ENCODE measurements around the gene NAPEPLD.

Gene NAPEPLD

GRCh38 chr7:103076764-103077163 is 72.1 kb downstream of the NAPEPLD start (continued):
- no peak for TF ChIP-seq TSHZ2 (CRISPR knock-in tag; IDR thresholded peaks at IDR 0.05)
- TF ChIP-seq TCF4 (CRISPR knock-in tag; IDR thresholded peaks at IDR 0.05; ENCODE audit: borderline replicate concordance), result no peak
- TF ChIP-seq ESRRG (CRISPR knock-in tag; IDR thresholded peaks at IDR 0.05), result no peak
- no peak for TF ChIP-seq ZNF8 (CRISPR knock-in tag; IDR thresholded peaks at IDR 0.05)
- no peak for TF ChIP-seq PPARA (CRISPR knock-in tag; IDR thresholded peaks at IDR 0.05; ENCODE audit: borderline replicate concordance)
- no peak for TF ChIP-seq ZFP30 (CRISPR knock-in tag; IDR thresholded peaks at IDR 0.05)
- no peak for TF ChIP-seq ZNF565 (CRISPR knock-in tag; conservative IDR thresholded peaks at IDR 0.05; ENCODE audit: low read depth)
- TF ChIP-seq OSR1 (CRISPR knock-in tag; IDR thresholded peaks at IDR 0.05), result no peak
- TF ChIP-seq CSDC2 (CRISPR knock-in tag; IDR thresholded peaks at IDR 0.05), result no peak
- no peak for TF ChIP-seq RARB (CRISPR knock-in tag; IDR thresholded peaks at IDR 0.05)

GRCh38 chr7:103075337-103075918 is 73.5 kb downstream of the NAPEPLD start:
- peak; percentile 41 for ATAC-seq
- TF ChIP-seq OSR1 (CRISPR knock-in tag; IDR thresholded peaks at IDR 0.05) (no peak), ZNF8 (CRISPR knock-in tag; IDR thresholded peaks at IDR 0.05) (no peak), ZNF70 (CRISPR knock-in tag; IDR thresholded peaks at IDR 0.05) (no peak), ZC3H10 (CRISPR knock-in tag; IDR thresholded peaks at IDR 0.05) (no peak), RARB (CRISPR knock-in tag; IDR thresholded peaks at IDR 0.05) (no peak), ZNF565 (CRISPR knock-in tag; conservative IDR thresholded peaks at IDR 0.05; ENCODE audit: low read depth) (no peak), GLIS3 (CRISPR knock-in tag; IDR thresholded peaks at IDR 0.05) (no peak), CREB5 (CRISPR knock-in tag; IDR thresholded peaks at IDR 0.05; ENCODE audit: low read depth) (no peak), CSRNP3 (CRISPR knock-in tag; IDR thresholded peaks at IDR 0.05) (no peak), BACH2 (CRISPR knock-in tag; IDR thresholded peaks at IDR 0.05; ENCODE audit: borderline replicate concordance) (no peak), TOX (CRISPR knock-in tag; IDR thresholded peaks at IDR 0.05; ENCODE audit: borderline replicate concordance) (no peak), CSDC2 (CRISPR knock-in tag; IDR thresholded peaks at IDR 0.05) (no peak), ZFP3 (CRISPR knock-in tag; IDR thresholded peaks at IDR 0.05) (no peak), ARNTL (CRISPR knock-in tag; IDR thresholded peaks at IDR 0.05; ENCODE audit: borderline replicate concordance, low read depth) (no peak), ESRRG (CRISPR knock-in tag; IDR thresholded peaks at IDR 0.05) (no peak)
- TF ChIP-seq, protein P1, sequence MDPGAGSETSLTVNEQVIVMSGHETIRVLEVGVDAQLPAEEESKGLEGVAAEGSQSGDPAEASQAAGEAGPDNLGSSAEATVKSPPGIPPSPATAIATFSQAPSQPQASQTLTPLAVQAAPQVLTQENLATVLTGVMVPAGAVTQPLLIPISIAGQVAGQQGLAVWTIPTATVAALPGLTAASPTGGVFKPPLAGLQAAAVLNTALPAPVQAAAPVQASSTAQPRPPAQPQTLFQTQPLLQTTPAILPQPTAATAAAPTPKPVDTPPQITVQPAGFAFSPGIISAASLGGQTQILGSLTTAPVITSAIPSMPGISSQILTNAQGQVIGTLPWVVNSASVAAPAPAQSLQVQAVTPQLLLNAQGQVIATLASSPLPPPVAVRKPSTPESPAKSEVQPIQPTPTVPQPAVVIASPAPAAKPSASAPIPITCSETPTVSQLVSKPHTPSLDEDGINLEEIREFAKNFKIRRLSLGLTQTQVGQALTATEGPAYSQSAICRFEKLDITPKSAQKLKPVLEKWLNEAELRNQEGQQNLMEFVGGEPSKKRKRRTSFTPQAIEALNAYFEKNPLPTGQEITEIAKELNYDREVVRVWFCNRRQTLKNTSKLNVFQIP (CRISPR knock-in tag; IDR thresholded peaks at IDR 0.05; ENCODE audit: borderline replicate concordance, low read depth), result no peak

GRCh38 chr7:103074519-103075336 is 74.2 kb downstream of the NAPEPLD start, which contains the start of the genes ARMC10 and FBXL13:
Gene ARMC10 (plus strand): TSS chr7:103075140. CDS start chr7:103075273, 133 bp downstream.
Gene FBXL13 (minus strand): TSS chr7:103074796.
- peak; percentile 89 for ATAC-seq
- TF ChIP-seq TCF4 (CRISPR knock-in tag; IDR thresholded peaks at IDR 0.05; ENCODE audit: borderline replicate concordance) (no peak), ZC3H10 (CRISPR knock-in tag; IDR thresholded peaks at IDR 0.05) (peak; percentile 80), ZNF8 (CRISPR knock-in tag; IDR thresholded peaks at IDR 0.05) (no peak), PATZ1 (CRISPR knock-in tag; IDR thresholded peaks at IDR 0.05; ENCODE audit: borderline replicate concordance) (no peak), TSHZ2 (CRISPR knock-in tag; IDR thresholded peaks at IDR 0.05) (no peak), CSDC2 (CRISPR knock-in tag; IDR thresholded peaks at IDR 0.05) (peak; percentile 52; the same call in 1 of the 2 replicates), SNAI2 (CRISPR knock-in tag; IDR thresholded peaks at IDR 0.05) (0 out of 2 replicates have a peak, but pooled peaks have one; percentile 76), CSRNP3 (CRISPR knock-in tag; IDR thresholded peaks at IDR 0.05) (no peak)
